Measurements from ENCODE around the gene AQP1. TPM values are rescaled to one million over a fixed set of nuclear protein-coding genes. Genes with fewer than 3 reads are reported as not detected.

AQP1 gene
- total RNA-seq, 5 donors from 2014 or later (not counting 1 experiment from before 2014, with no cell fraction given): 0.13 to 1.9 (median 0.79) TPM

GRCh38 chr7:30908681-30909080, 3.0 kb upstream of the AQP1 start:
- Histone ChIP-seq H3K36me3 (ENCODE audit: control insufficient read depth in 2 of 2, extremely low read depth in 1 of 2, insufficient read depth in 1 of 2, low read length in 1 of 2) (no peaks in the 10 kb centered on the region), H3K27ac (ENCODE audit: low read length) (no peak overlapping the region), H3K4me3 (ENCODE audit: control insufficient read depth in 1 of 2, extremely low read depth in 1 of 2, low read length in 1 of 2) (no peak overlapping the region), H3K4me1 (ENCODE audit: control insufficient read depth in 1 of 2, extremely low read depth in 1 of 2, insufficient read depth in 2 of 2, low read length in 2 of 2) (no peaks in the 10 kb centered on the region), H3K9me3 (no peaks in the 10 kb centered on the region), H3K27me3 (replicated peaks in 1 of 2; ENCODE audit: control insufficient read depth in 2 of 2, extremely low read depth in 1 of 2, insufficient read depth in 2 of 2, low read length in 1 of 2) (peaks cover 0 to 19% of the 10 kb centered on the region in 2 experiments)
- Mint-ChIP-seq H3K36me3 (no peaks in the 10 kb centered on the region), H3K4me3 (no peak overlapping the region), H3K9me3 (no peaks in the 10 kb centered on the region), H3K27me3 (no peaks in the 10 kb centered on the region), H3K27ac (no peak overlapping the region), H3K4me1 (no peaks in the 10 kb centered on the region)
- 80% methylated on average over 7 of the region's 10 CpGs for WGBS (ENCODE audit: insufficient coverage)
- no peak for DNase-seq
- ChIA-PET CTCF (no interaction called here), POLR2A (no interaction called here)
- ATAC-seq (replicated peaks in 1 of 4): no peak

DNA sequence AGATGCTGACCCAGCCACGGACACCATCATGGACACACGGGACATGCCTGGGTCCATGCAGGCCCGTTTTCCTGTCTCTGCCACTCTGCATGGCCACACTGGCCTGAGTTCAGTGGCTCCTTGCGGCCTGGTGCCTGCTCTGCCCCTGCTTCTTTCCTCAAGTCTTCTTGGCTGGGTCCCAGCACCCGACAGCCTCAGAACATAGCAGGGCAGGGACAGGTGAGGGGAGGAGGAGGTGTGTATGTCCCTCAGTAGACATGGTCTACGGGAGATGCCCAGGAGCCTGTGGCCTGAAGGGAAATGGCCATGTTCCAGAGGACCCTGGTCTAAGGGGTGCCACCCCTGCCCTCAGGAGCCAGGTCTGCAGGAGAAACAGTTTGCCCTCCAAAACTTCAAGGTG, 2.2 kb upstream of the AQP1 start:
- ATAC-seq (replicated peaks in 1 of 4) (no peak), DNase-seq (no peak)
- Histone ChIP-seq H3K27me3 (replicated peaks in 1 of 2; ENCODE audit: control insufficient read depth in 2 of 2, extremely low read depth in 1 of 2, insufficient read depth in 2 of 2, low read length in 1 of 2) (peaks cover 0 to 19% of the 10 kb centered on the region in 2 experiments), H3K36me3 (ENCODE audit: control insufficient read depth in 2 of 2, extremely low read depth in 1 of 2, insufficient read depth in 1 of 2, low read length in 1 of 2) (no peaks in the 10 kb centered on the region), H3K4me1 (ENCODE audit: control insufficient read depth in 1 of 2, extremely low read depth in 1 of 2, insufficient read depth in 2 of 2, low read length in 2 of 2) (no peaks in the 10 kb centered on the region), H3K4me3 (ENCODE audit: control insufficient read depth in 1 of 2, extremely low read depth in 1 of 2, low read length in 1 of 2) (no peak overlapping the region), H3K27ac (ENCODE audit: low read length) (no peak overlapping the region), H3K9me3 (no peaks in the 10 kb centered on the region)
- no peaks in the 10 kb centered on the region for H3K27me3 Mint-ChIP-seq
- ChIA-PET CTCF (no interaction called here), POLR2A (no interaction called here)
- H3K9me3 Mint-ChIP-seq: no peaks in the 10 kb centered on the region
- H3K4me3 Mint-ChIP-seq: no peak overlapping the region
- no peaks in the 10 kb centered on the region for H3K4me1 Mint-ChIP-seq
- H3K36me3 Mint-ChIP-seq: no peaks in the 10 kb centered on the region
- WGBS (ENCODE audit: insufficient coverage): 81% methylated on average over 5 of the region's 6 CpGs
- H3K27ac Mint-ChIP-seq: no peak overlapping the region

DNA sequence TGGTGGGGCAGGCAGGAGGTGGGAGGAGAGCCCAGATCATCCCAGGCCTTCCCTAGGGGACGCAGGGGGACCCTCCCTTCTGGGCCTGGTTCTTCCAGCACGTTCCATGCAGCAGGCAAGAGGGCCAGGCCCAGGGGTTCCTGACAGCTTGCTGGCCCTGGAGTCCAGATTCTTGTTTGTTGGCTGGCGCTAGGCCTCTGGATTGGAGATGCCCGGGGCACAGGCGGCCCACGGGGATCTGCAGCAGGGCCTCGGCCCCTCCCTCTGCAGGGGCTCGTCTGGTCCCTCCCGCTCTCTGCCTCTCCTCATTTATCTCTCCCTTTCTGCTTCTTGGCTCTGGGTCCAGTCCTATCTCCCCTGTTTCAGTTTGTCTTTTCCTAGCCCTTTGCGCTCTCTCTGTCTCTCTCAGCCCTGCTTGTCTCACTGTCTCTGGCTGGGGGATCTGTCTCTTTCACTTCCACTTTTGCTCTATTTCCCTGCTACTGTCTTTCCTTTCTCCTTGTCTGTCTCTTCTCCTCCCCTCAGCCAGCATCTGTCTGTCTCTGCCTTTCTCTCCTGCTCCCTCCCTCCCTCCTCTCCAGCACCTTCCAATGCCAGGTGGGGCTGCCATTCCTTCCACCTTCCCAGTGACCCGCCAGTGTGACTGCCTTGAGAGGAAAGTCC, 1.1 kb upstream of the AQP1 start:
- WGBS (ENCODE audit: insufficient coverage): 78% methylated on average over 10 of the region's 11 CpGs

DNA sequence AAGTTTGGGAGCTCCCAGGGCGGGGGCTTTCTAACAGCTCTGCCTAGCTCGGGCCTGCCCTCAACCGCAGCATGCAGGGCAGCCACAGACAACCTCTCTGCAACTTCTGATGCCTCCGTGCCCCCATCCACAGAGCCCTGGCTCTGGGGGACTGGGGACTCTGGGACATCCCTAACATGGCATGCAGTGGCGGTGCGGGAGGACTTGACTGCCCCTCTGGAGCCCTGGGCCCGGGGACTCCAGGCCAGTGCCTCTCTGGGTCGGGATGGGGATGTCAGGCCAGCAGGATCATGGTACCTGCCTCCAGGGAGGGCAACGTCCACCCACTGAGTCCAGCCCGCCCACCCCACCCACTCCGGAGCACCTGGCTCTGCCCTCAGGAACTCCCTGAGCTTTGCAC, 520 bp upstream of the AQP1 start:
- CTCF ChIA-PET: interaction anchor here in 1 of 2 donors (0.6 kb wide), 1 partner anchor 8 kb away, joined by 7 read pairs; no protein-coding TSS in a partner anchor
- Histone ChIP-seq H3K27me3 (replicated peaks in 1 of 2; ENCODE audit: control insufficient read depth in 2 of 2, extremely low read depth in 1 of 2, insufficient read depth in 2 of 2, low read length in 1 of 2) (peaks cover 0 to 23% of the 10 kb centered on the region in 2 experiments), H3K36me3 (ENCODE audit: control insufficient read depth in 2 of 2, extremely low read depth in 1 of 2, insufficient read depth in 1 of 2, low read length in 1 of 2) (no peaks in the 10 kb centered on the region), H3K27ac (ENCODE audit: low read length) (no peak overlapping the region), H3K9me3 (no peaks in the 10 kb centered on the region), H3K4me1 (ENCODE audit: control insufficient read depth in 1 of 2, extremely low read depth in 1 of 2, insufficient read depth in 2 of 2, low read length in 2 of 2) (no peaks in the 10 kb centered on the region), H3K4me3 (ENCODE audit: control insufficient read depth in 1 of 2, extremely low read depth in 1 of 2, low read length in 1 of 2) (no peak overlapping the region)
- Mint-ChIP-seq H3K9me3 (no peaks in the 10 kb centered on the region), H3K4me1 (no peaks in the 10 kb centered on the region), H3K27me3 (no peaks in the 10 kb centered on the region), H3K27ac (no peak overlapping the region), H3K36me3 (no peaks in the 10 kb centered on the region), H3K4me3 (no peak overlapping the region)
- DNase-seq (no peak), ATAC-seq (replicated peaks in 1 of 4) (no peak)
- POLR2A ChIA-PET: no interaction called here
- WGBS (ENCODE audit: insufficient coverage): 77% methylated on average over 8 of the region's 11 CpGs

More for the DNA sequence above, 1.1 kb upstream of the AQP1 start:
- Mint-ChIP-seq H3K4me1 (no peaks in the 10 kb centered on the region), H3K27me3 (no peaks in the 10 kb centered on the region), H3K27ac (no peak overlapping the region), H3K4me3 (no peak overlapping the region), H3K9me3 (no peaks in the 10 kb centered on the region), H3K36me3 (no peaks in the 10 kb centered on the region)
- Histone ChIP-seq H3K4me1 (ENCODE audit: control insufficient read depth in 1 of 2, extremely low read depth in 1 of 2, insufficient read depth in 2 of 2, low read length in 2 of 2) (no peaks in the 10 kb centered on the region), H3K27me3 (replicated peaks in 1 of 2; ENCODE audit: control insufficient read depth in 2 of 2, extremely low read depth in 1 of 2, insufficient read depth in 2 of 2, low read length in 1 of 2) (peaks cover 0 to 23% of the 10 kb centered on the region in 2 experiments), H3K4me3 (ENCODE audit: control insufficient read depth in 1 of 2, extremely low read depth in 1 of 2, low read length in 1 of 2) (no peak overlapping the region), H3K36me3 (ENCODE audit: control insufficient read depth in 2 of 2, extremely low read depth in 1 of 2, insufficient read depth in 1 of 2, low read length in 1 of 2) (no peaks in the 10 kb centered on the region), H3K27ac (ENCODE audit: low read length) (no peak overlapping the region), H3K9me3 (no peaks in the 10 kb centered on the region)
- ATAC-seq (replicated peaks in 1 of 4): no peak
- POLR2A ChIA-PET: no interaction called here
- CTCF ChIA-PET: no interaction called here
- DNase-seq: no peak

DNA sequence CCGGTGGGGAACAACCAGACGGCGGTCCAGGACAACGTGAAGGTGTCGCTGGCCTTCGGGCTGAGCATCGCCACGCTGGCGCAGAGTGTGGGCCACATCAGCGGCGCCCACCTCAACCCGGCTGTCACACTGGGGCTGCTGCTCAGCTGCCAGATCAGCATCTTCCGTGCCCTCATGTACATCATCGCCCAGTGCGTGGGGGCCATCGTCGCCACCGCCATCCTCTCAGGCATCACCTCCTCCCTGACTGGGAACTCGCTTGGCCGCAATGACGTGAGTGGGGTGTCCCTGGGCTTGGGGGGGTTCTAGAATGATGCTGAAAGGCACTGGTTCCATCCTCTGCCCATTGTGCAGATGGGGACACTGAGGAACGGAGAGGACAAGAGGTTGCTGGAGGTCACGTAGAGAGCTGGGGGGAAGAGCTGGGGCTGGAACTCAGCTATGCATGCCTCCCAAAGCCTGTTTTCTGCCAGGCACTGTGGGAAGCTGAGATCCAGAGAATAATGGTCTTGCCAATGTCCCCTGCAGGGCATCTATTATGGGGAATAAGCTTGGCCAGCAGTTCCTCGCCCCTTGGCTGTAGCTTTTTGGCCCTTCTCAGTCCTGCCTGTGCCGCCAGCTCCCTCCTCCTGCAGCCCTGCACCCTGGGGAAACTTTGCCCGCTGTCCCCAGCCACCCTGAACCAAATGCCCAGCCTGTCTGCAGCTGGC, 523 bp downstream of the AQP1 start:
- POLR2A ChIA-PET: interaction anchor here in 1 of 2 donors (0.5 kb wide), 1 partner anchor 306 kb away, joined by 3 read pairs; no protein-coding TSS in a partner anchor
- Mint-ChIP-seq H3K36me3 (no peaks in the 10 kb centered on the region), H3K4me1 (no peaks in the 10 kb centered on the region), H3K9me3 (no peaks in the 10 kb centered on the region), H3K27me3 (no peaks in the 10 kb centered on the region), H3K27ac (no peak overlapping the region), H3K4me3 (no peak overlapping the region)
- peaks cover 0 to 20% of the 10 kb centered on the region in 2 experiments for H3K27me3 ChIP-seq (replicated peaks in 1 of 2; ENCODE audit: control insufficient read depth in 2 of 2, extremely low read depth in 1 of 2, insufficient read depth in 2 of 2, low read length in 1 of 2)
- H3K4me1 ChIP-seq (ENCODE audit: control insufficient read depth in 1 of 2, extremely low read depth in 1 of 2, insufficient read depth in 2 of 2, low read length in 2 of 2): no peaks in the 10 kb centered on the region
- no peak overlapping the region for H3K27ac ChIP-seq (ENCODE audit: low read length)
- WGBS (ENCODE audit: insufficient coverage): 86% methylated on average over 24 of the region's 26 CpGs
- no peak for ATAC-seq (replicated peaks in 1 of 4)
- no peak overlapping the region for H3K4me3 ChIP-seq (ENCODE audit: control insufficient read depth in 1 of 2, extremely low read depth in 1 of 2, low read length in 1 of 2)
- H3K9me3 ChIP-seq: no peaks in the 10 kb centered on the region
- no peak for DNase-seq
- CTCF ChIA-PET: interaction anchor here in 1 of 2 donors (0.6 kb wide), 1 partner anchor 61 kb away, joined by 3 read pairs; no protein-coding TSS in a partner anchor
- no peaks in the 10 kb centered on the region for H3K36me3 ChIP-seq (ENCODE audit: control insufficient read depth in 2 of 2, extremely low read depth in 1 of 2, insufficient read depth in 1 of 2, low read length in 1 of 2)

DNA sequence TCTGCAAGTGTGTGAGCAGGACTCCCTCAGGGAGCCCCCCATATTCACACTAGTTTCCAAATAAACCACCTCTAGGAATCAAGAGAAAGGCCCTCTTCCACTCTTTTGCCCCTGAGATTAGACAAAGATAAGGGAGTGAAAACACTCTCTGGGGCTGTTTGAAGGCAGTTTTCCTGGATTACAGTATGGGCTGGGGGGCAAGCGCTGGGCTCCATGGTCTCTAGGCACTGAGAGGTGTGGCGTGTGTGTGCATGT, 1.0 kb downstream of the AQP1 start:
- no peak overlapping the region for H3K4me3 ChIP-seq (ENCODE audit: control insufficient read depth in 1 of 2, extremely low read depth in 1 of 2, low read length in 1 of 2)
- ChIA-PET CTCF (no interaction called here), POLR2A (no interaction called here)
- H3K9me3 ChIP-seq: no peaks in the 10 kb centered on the region
- peaks cover 0 to 18% of the 10 kb centered on the region in 2 experiments for H3K27me3 ChIP-seq (replicated peaks in 1 of 2; ENCODE audit: control insufficient read depth in 2 of 2, extremely low read depth in 1 of 2, insufficient read depth in 2 of 2, low read length in 1 of 2)
- 95% methylated on average over 2 of the region's 2 CpGs for WGBS (ENCODE audit: insufficient coverage)
- ATAC-seq (replicated peaks in 1 of 4): no peak
- Mint-ChIP-seq H3K4me3 (no peak overlapping the region), H3K27me3 (no peaks in the 10 kb centered on the region), H3K27ac (no peak overlapping the region), H3K9me3 (no peaks in the 10 kb centered on the region), H3K36me3 (no peaks in the 10 kb centered on the region), H3K4me1 (no peaks in the 10 kb centered on the region)
- no peak overlapping the region for H3K27ac ChIP-seq (ENCODE audit: low read length)
- H3K4me1 ChIP-seq (ENCODE audit: control insufficient read depth in 1 of 2, extremely low read depth in 1 of 2, insufficient read depth in 2 of 2, low read length in 2 of 2): no peaks in the 10 kb centered on the region
- H3K36me3 ChIP-seq (ENCODE audit: control insufficient read depth in 2 of 2, extremely low read depth in 1 of 2, insufficient read depth in 1 of 2, low read length in 1 of 2): no peaks in the 10 kb centered on the region
- no peak for DNase-seq
